Astrocyte (in vitro differentiated cells and primary cell): ENCODE data around the gene DIP2C. TPM values are rescaled to one million over a fixed set of nuclear protein-coding genes. Genes with fewer than 3 reads are reported as not detected.

Source experiments
- DNase-seq: peaks from one replicate; pipeline ENCODE4 v3.0.0-alpha.2; 2010; ENCODE audit warnings: low read depth
- FAIRE-seq: peaks from 2 replicates; lab custom pipeline; 2011; peaks lifted over from hg19 to GRCh38; lab: Jason Lieb, UNC
- H2AFZ ChIP-seq: 2 replicates; pipeline ENCODE4 v1.6.0; 2012; ENCODE audit warnings: low read depth, low read length, inconsistent platforms
- H3K27ac ChIP-seq: 2 replicates; pipeline ENCODE4 v1.5.1; 2011; ENCODE audit warnings: low read depth, low read length, inconsistent platforms
- H3K27me3 ChIP-seq: 2 replicates; pipeline ENCODE4 v1.6.0; 2011; ENCODE audit warnings: low read length, inconsistent platforms; ENCODE audit not compliant: insufficient read depth
- H3K36me3 ChIP-seq: 2 replicates; pipeline ENCODE4 v1.5.1; 2011; ENCODE audit warnings: low read length, inconsistent platforms; ENCODE audit not compliant: insufficient read depth
- H3K4me1 ChIP-seq: 2 replicates; pipeline ENCODE4 v1.5.1; 2011; ENCODE audit warnings: low read length, inconsistent platforms; ENCODE audit not compliant: insufficient read depth
- H3K4me2 ChIP-seq: 2 replicates; pipeline ENCODE4 v1.6.0; 2012; ENCODE audit warnings: low read length, inconsistent platforms
- H3K4me3 ChIP-seq: 2 replicates; pipeline ENCODE4 v1.5.1; 2011; ENCODE audit warnings: low read depth, mild to moderate bottlenecking, low read length, inconsistent platforms; ENCODE audit not compliant: insufficient read depth
- H3K79me2 ChIP-seq: 2 replicates; pipeline ENCODE4 v1.6.0; 2012; ENCODE audit warnings: mild to moderate bottlenecking, low read length, inconsistent platforms; ENCODE audit not compliant: insufficient read depth
- H3K9ac ChIP-seq: 2 replicates; pipeline ENCODE4 v1.6.0; 2012; ENCODE audit warnings: mild to moderate bottlenecking, low read length, inconsistent platforms
- H3K9me3 ChIP-seq: 2 replicates; pipeline ENCODE4 v1.5.1; 2012; ENCODE audit warnings: low read depth, mild to moderate bottlenecking, low read length, inconsistent platforms; ENCODE audit not compliant: insufficient read depth
- H4K20me1 ChIP-seq: 2 replicates; pipeline ENCODE4 v1.6.0; 2012; ENCODE audit warnings: low read length, inconsistent platforms; ENCODE audit not compliant: insufficient read depth
- H3K27ac Mint-ChIP-seq: one replicate; pipeline ENCODE4 v1.8.0; 2021; ENCODE audit warnings: mild to moderate bottlenecking, mixed read lengths; ENCODE audit not compliant: unreplicated experiment
- H3K27me3 Mint-ChIP-seq: one replicate; pipeline ENCODE4 v1.8.0; 2021; ENCODE audit warnings: low read depth, mixed read lengths; ENCODE audit not compliant: unreplicated experiment
- H3K36me3 Mint-ChIP-seq: one replicate; pipeline ENCODE4 v1.8.0; 2021; ENCODE audit warnings: low read depth, mixed read lengths; ENCODE audit not compliant: unreplicated experiment
- H3K4me1 Mint-ChIP-seq: one replicate; pipeline ENCODE4 v1.8.0; 2021; ENCODE audit warnings: low read depth, mixed read lengths; ENCODE audit not compliant: unreplicated experiment
- H3K4me3 Mint-ChIP-seq: one replicate; pipeline ENCODE4 v1.8.0; 2021; ENCODE audit warnings: mild to moderate bottlenecking, moderate library complexity, mixed read lengths; ENCODE audit not compliant: unreplicated experiment
- H3K9me3 Mint-ChIP-seq: one replicate; pipeline ENCODE4 v1.8.0; 2021; ENCODE audit warnings: mild to moderate bottlenecking, mixed read lengths; ENCODE audit not compliant: unreplicated experiment
- EZH2 ChIP-seq: IDR thresholded peaks from 2 replicates; pipeline ENCODE4 v1.6.1; 2012; ENCODE audit warnings: mild to moderate bottlenecking, low read length, inconsistent platforms; ENCODE audit not compliant: insufficient read depth
- total RNA-seq: library from RNA; stranded (reverse); gene quantifications from 2 replicates; pipeline ENCODE4 v1.2.1, GENCODE V29; 2021
- TF ChIP-seq, protein P1 (sequence below): IDR thresholded peaks from 2 replicates; pipeline ENCODE4 v1.5.1; 2011; ENCODE audit warnings: low read depth, mild to moderate bottlenecking, inconsistent platforms, low read length, moderate library complexity; ENCODE audit not compliant: insufficient read depth

DIP2C gene
- total RNA-seq, 1 donor from 2014 or later = 27.3 TPM

DNA sequence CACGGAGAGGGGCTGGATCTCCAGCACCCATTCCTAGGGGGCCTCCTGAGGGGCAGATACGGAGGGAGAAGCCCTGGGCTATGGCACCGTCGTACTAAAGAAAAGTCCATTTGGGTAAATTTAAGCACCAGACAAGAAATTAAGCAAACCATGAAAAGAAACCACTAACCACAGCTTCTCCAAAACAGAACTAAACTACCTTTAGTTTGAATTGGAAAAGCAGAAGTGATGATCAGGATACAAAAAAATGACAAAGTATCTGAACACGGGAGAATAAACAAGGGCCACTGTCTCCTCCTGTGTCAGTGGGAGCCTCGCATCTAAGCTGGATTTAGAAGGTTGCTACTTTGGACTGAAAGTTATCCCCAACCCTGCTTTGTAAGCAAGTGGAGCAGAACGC lies 69.1 kb downstream of the DIP2C start:
- H3K27ac ChIP-seq = no peak overlapping the region
- FAIRE-seq = no peak
- Mint-ChIP-seq H3K27me3 (no peaks in the 10 kb centered on the region), H3K4me1 (peaks cover 57% of the 10 kb centered on the region), H3K9me3 (peaks cover 2% of the 10 kb centered on the region), H3K36me3 (peaks cover 10% of the 10 kb centered on the region), H3K4me3 (no peak overlapping the region), H3K27ac (no peak overlapping the region)
- no peak overlapping the region for H3K4me3 ChIP-seq
- no peak overlapping the region for H3K9ac ChIP-seq
- no peak for TF ChIP-seq EZH2
- TF ChIP-seq, protein P1, sequence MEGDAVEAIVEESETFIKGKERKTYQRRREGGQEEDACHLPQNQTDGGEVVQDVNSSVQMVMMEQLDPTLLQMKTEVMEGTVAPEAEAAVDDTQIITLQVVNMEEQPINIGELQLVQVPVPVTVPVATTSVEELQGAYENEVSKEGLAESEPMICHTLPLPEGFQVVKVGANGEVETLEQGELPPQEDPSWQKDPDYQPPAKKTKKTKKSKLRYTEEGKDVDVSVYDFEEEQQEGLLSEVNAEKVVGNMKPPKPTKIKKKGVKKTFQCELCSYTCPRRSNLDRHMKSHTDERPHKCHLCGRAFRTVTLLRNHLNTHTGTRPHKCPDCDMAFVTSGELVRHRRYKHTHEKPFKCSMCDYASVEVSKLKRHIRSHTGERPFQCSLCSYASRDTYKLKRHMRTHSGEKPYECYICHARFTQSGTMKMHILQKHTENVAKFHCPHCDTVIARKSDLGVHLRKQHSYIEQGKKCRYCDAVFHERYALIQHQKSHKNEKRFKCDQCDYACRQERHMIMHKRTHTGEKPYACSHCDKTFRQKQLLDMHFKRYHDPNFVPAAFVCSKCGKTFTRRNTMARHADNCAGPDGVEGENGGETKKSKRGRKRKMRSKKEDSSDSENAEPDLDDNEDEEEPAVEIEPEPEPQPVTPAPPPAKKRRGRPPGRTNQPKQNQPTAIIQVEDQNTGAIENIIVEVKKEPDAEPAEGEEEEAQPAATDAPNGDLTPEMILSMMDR = no peak
- H3K27me3 ChIP-seq = no peaks in the 10 kb centered on the region
- peaks cover 32% of the 10 kb centered on the region for H3K4me1 ChIP-seq
- no peak overlapping the region for H2AFZ ChIP-seq
- H3K9me3 ChIP-seq = no peaks in the 10 kb centered on the region
- H3K79me2 ChIP-seq = peaks cover 90% of the 10 kb centered on the region
- no peaks in the 10 kb centered on the region for H3K36me3 ChIP-seq
- DNase-seq = no peak
- peaks cover 86% of the 10 kb centered on the region for H4K20me1 ChIP-seq
- H3K4me2 ChIP-seq = no peak overlapping the region

DNA sequence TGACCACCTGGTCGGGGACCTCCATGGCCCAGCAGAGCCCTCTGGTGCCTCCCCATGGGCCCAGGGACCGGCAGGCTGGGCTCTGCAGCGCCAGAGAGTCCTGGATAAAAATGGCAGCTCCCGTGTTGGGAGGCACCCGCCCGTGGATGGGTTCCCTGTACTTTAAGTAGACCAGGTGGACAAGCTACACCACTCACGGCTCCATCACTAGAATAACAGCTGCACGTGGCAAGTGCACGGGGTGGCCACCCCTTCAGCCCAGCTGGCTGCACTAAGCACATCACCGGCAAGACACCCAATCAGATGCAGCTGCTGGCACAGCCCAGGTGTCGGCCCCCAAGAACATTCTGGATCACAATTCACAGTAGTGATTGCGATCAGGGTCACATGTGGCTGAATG lies 69.8 kb downstream of the DIP2C start:
- Mint-ChIP-seq H3K9me3 (peaks cover 2% of the 10 kb centered on the region), H3K27ac (no peak overlapping the region), H3K4me1 (peaks cover 56% of the 10 kb centered on the region), H3K27me3 (no peaks in the 10 kb centered on the region), H3K36me3 (peaks cover 11% of the 10 kb centered on the region), H3K4me3 (no peak overlapping the region)
- H3K4me1 ChIP-seq = peaks cover 32% of the 10 kb centered on the region
- peaks cover 86% of the 10 kb centered on the region for H4K20me1 ChIP-seq
- no peak for TF ChIP-seq EZH2
- TF ChIP-seq, protein P1 = no peak
- FAIRE-seq (no peak), DNase-seq (no peak)
- H2AFZ ChIP-seq = no peak overlapping the region
- H3K9ac ChIP-seq = no peak overlapping the region
- no peak overlapping the region for H3K27ac ChIP-seq
- H3K79me2 ChIP-seq = peaks cover 89% of the 10 kb centered on the region
- H3K27me3 ChIP-seq = no peaks in the 10 kb centered on the region
- no peak overlapping the region for H3K4me3 ChIP-seq
- H3K9me3 ChIP-seq = no peaks in the 10 kb centered on the region
- no peak overlapping the region for H3K4me2 ChIP-seq
- H3K36me3 ChIP-seq = no peaks in the 10 kb centered on the region

DNA sequence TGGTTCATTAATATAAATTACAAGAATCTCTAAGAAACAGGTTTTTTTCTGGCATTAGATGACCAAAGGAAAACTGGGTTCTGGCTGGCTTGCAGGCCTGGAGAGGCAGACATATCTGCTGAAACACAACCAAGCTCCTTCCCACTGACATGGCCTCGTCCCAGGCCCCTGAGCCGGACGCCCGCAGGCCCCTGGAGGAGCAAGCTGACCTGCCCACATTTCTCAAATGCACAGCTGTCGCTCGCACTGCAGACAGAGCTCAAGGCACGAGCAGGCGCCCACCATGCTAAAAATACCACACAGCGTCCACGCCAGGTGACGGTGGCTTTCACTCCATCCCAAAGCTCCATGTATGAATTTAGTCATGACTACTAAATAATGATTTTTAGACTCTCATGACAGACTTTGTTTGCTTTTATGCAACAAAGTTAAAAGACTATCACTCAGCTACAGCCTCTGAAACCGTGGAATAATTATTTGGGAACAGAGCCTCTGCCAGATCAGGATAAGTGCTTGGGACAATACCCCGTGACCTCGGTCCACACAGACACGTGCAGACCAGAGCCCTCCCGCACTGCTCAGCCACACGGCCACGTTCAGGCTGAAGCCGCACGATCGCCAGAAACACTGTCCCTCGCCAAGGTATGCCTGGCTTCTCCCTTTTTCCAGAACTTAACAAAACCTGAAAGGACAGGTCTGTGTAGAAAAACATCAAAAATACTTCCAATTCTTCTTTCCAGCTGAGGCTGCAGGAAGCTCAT lies 71.1 kb downstream of the DIP2C start:
- Histone ChIP-seq H3K27ac (no peak overlapping the region), H3K4me3 (no peak overlapping the region), H3K36me3 (no peaks in the 10 kb centered on the region), H3K4me1 (peaks cover 32% of the 10 kb centered on the region), H3K4me2 (no peak overlapping the region), H3K9ac (no peak overlapping the region), H4K20me1 (peaks cover 88% of the 10 kb centered on the region), H2AFZ (no peak overlapping the region), H3K27me3 (no peaks in the 10 kb centered on the region), H3K9me3 (no peaks in the 10 kb centered on the region), H3K79me2 (peaks cover 93% of the 10 kb centered on the region)
- Mint-ChIP-seq H3K27ac (peak overlapping the region; percentile 14), H3K9me3 (peaks cover 2% of the 10 kb centered on the region), H3K36me3 (peaks cover 11% of the 10 kb centered on the region), H3K4me1 (peaks cover 58% of the 10 kb centered on the region), H3K27me3 (no peaks in the 10 kb centered on the region), H3K4me3 (no peak overlapping the region)
- TF ChIP-seq EZH2 = no peak
- TF ChIP-seq, protein P1 = no peak
- FAIRE-seq (no peak), DNase-seq (no peak)
